Keratinocyte (primary cell): ENCODE data around the gene FNDC3B. TPM values are rescaled to one million over a fixed set of nuclear protein-coding genes. Genes with fewer than 3 reads are reported as not detected.

Source experiments
- DNase-seq: peaks from one replicate; pipeline ENCODE4 v3.0.0-alpha.2; 2011; ENCODE audit warnings: low read depth, missing footprints, low spot score
- FAIRE-seq: peaks from 2 replicates; lab custom pipeline; 2011; peaks lifted over from hg19 to GRCh38; lab: Jason Lieb, UNC
- H2AFZ ChIP-seq: 2 replicates; pipeline ENCODE4 v1.6.0; 2012; ENCODE audit warnings: low read length, control low read depth, inconsistent platforms; ENCODE audit not compliant: control insufficient read depth
- H3K27ac ChIP-seq: 2 replicates; pipeline ENCODE4 v1.5.1; 2011; ENCODE audit warnings: low read length; ENCODE audit not compliant: control insufficient read depth, insufficient read depth
- H3K27me3 ChIP-seq: 3 replicates; pipeline ENCODE4 v1.6.0; 2011; ENCODE audit warnings: low read length; ENCODE audit not compliant: control insufficient read depth, insufficient read depth; ENCODE audit errors: extremely low read depth
- H3K36me3 ChIP-seq, 2 experiments: 2 replicates in 1 of 2; 3 replicates in 1 of 2; pipeline ENCODE4 v1.5.1; 2011; ENCODE audit warnings: low read length in 2 of 2, mild to moderate bottlenecking in 1 of 2; ENCODE audit not compliant: control insufficient read depth in 2 of 2, insufficient read depth in 2 of 2; ENCODE audit errors: extremely low read depth in 1 of 2
- H3K4me1 ChIP-seq: 3 replicates; pipeline ENCODE4 v1.5.1; 2011; ENCODE audit warnings: low read length; ENCODE audit not compliant: control insufficient read depth, insufficient read depth; ENCODE audit errors: extremely low read depth
- H3K4me2 ChIP-seq: 3 replicates; pipeline ENCODE4 v1.6.0; 2011; ENCODE audit warnings: low read depth, low read length; ENCODE audit not compliant: control insufficient read depth, insufficient read depth; ENCODE audit errors: extremely low read depth
- H3K4me3 ChIP-seq, 3 experiments: fragments of 200-600 bp in 1 of 3; sonication (generic) in 1 of 3; 2 replicates in 2 of 3; 3 replicates in 1 of 3; pipeline ENCODE4 v1.5.1; 2011 to 2016; ENCODE audit warnings: low read length in 3 of 3, mild to moderate bottlenecking in 3 of 3, control low read depth in 2 of 3, inconsistent platforms in 1 of 3, low read depth in 1 of 3, mixed read lengths in 1 of 3, mixed run types in 1 of 3, moderate library complexity in 1 of 3; ENCODE audit not compliant: control insufficient read depth in 2 of 3, insufficient read depth in 2 of 3; ENCODE audit errors: extremely low read depth in 1 of 3
- H3K79me2 ChIP-seq: 2 replicates; pipeline ENCODE4 v1.6.0; 2012; ENCODE audit warnings: low read length; ENCODE audit not compliant: control insufficient read depth, insufficient read depth
- H3K9ac ChIP-seq: 3 replicates; pipeline ENCODE4 v1.6.0; 2011; ENCODE audit warnings: low read length; ENCODE audit not compliant: control insufficient read depth, insufficient read depth; ENCODE audit errors: extremely low read depth
- H3K9me1 ChIP-seq: 3 replicates; pipeline ENCODE4 v1.6.0; 2011; ENCODE audit warnings: low read length; ENCODE audit not compliant: control insufficient read depth, insufficient read depth; ENCODE audit errors: extremely low read depth
- H3K9me3 ChIP-seq: 2 replicates; pipeline ENCODE4 v1.5.1; 2012; ENCODE audit warnings: low read depth, low read length; ENCODE audit not compliant: control insufficient read depth
- H4K20me1 ChIP-seq: 3 replicates; pipeline ENCODE4 v1.6.0; 2011; ENCODE audit warnings: low read length; ENCODE audit not compliant: control insufficient read depth, insufficient read depth; ENCODE audit errors: extremely low read depth
- EZH2 ChIP-seq: IDR thresholded peaks from one replicate; pipeline ENCODE4 v1.6.1; 2012; ENCODE audit warnings: inconsistent platforms, mild to moderate bottlenecking, low read length, moderate library complexity
- dilution Hi-C: fragments of 300-500 bp; cut with MboI; formaldehyde crosslinking; loops from one replicate; pipeline ENCODE4 v1.7.0; 2020; ENCODE audit warnings: low sequenced_read_pairs; ENCODE audit not compliant: extremely low pct_ligation_motif_present
- polyA plus RNA-seq, 5 experiments: library from polyadenylated mRNA; depleted of rRNA in 3 of 5; stranded (reverse) in 3 of 5; stranded (forward) in 1 of 5; unstranded in 1 of 5; fragments of >200 nt; gene quantifications; 1 replicate in 1 of 5; 2 replicates in 3 of 5; 3 replicates in 1 of 5; pipeline versions ENCODE4 v1.2.1 to v1.2.3, GENCODE V29; 2011 to 2012; ENCODE audit warnings: missing spikeins in 2 of 5, low read depth in 1 of 5, low replicate concordance in 1 of 5
- TF ChIP-seq, protein P1 (sequence below), 3 experiments: IDR thresholded peaks in 1 of 3; conservative IDR thresholded peaks in 1 of 3; optimal IDR thresholded peaks in 1 of 3; 2 replicates in 2 of 3; 3 replicates in 1 of 3; pipeline versions ENCODE3 to v1.5.1; 2011; ENCODE audit warnings: low read length in 3 of 3, mild to moderate bottlenecking in 3 of 3, moderate library complexity in 2 of 3, control low read depth in 1 of 3, inconsistent platforms in 1 of 3; ENCODE audit not compliant: insufficient read depth in 2 of 3; ENCODE audit errors: extremely low read depth in 1 of 3

The FNDC3B gene
- polyA plus RNA-seq, 1 donor (not counting 4 experiments of a cell fraction or from before 2014, with no cell fraction given), result 31.4 TPM

DNA sequence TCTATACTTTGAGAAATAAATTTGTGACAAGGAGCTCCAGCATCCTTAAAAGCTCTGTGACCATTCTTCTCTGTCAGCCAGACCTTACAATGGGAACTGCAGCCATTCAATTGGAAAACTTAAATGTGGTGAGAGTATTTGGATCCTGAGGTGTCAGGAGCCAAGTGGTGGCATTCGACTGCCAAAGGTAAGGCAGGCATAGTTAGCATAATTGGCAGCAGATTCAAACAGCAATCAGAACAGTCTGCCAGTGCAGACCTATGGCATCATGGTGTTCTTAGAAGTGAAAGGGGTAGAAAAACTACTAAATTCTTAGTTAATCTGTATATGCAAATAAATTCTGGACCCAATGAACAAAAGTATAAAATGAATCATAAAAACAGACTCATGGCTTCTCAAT, 18.2 kb upstream of the FNDC3B start:
- Histone ChIP-seq H3K9me3 (no peaks in the 10 kb centered on the region), H3K36me3 (no peaks in the 10 kb centered on the region), H2AFZ (no peak overlapping the region), H3K4me2 (no peak overlapping the region), H3K27ac (no peak overlapping the region), H3K79me2 (no peaks in the 10 kb centered on the region), H3K4me1 (no peaks in the 10 kb centered on the region), H3K27me3 (no peaks in the 10 kb centered on the region), H3K4me3 (no peak overlapping the region), H3K9ac (no peak overlapping the region), H4K20me1 (no peaks in the 10 kb centered on the region), H3K9me1 (no peaks in the 10 kb centered on the region)
- dilution Hi-C loops, result no loop called here
- DNase-seq (no peak), FAIRE-seq (no peak)
- TF ChIP-seq EZH2, result no peak
- TF ChIP-seq, protein P1, sequence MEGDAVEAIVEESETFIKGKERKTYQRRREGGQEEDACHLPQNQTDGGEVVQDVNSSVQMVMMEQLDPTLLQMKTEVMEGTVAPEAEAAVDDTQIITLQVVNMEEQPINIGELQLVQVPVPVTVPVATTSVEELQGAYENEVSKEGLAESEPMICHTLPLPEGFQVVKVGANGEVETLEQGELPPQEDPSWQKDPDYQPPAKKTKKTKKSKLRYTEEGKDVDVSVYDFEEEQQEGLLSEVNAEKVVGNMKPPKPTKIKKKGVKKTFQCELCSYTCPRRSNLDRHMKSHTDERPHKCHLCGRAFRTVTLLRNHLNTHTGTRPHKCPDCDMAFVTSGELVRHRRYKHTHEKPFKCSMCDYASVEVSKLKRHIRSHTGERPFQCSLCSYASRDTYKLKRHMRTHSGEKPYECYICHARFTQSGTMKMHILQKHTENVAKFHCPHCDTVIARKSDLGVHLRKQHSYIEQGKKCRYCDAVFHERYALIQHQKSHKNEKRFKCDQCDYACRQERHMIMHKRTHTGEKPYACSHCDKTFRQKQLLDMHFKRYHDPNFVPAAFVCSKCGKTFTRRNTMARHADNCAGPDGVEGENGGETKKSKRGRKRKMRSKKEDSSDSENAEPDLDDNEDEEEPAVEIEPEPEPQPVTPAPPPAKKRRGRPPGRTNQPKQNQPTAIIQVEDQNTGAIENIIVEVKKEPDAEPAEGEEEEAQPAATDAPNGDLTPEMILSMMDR (optimal IDR thresholded peaks at IDR 0.05 in 1 of 3, IDR thresholded peaks at IDR 0.05 in 1 of 3, conservative IDR thresholded peaks at IDR 0.05 in 1 of 3; ENCODE audit: extremely low read depth in 1 of 3, insufficient read depth in 2 of 3, low read length in 3 of 3), result no peak

DNA sequence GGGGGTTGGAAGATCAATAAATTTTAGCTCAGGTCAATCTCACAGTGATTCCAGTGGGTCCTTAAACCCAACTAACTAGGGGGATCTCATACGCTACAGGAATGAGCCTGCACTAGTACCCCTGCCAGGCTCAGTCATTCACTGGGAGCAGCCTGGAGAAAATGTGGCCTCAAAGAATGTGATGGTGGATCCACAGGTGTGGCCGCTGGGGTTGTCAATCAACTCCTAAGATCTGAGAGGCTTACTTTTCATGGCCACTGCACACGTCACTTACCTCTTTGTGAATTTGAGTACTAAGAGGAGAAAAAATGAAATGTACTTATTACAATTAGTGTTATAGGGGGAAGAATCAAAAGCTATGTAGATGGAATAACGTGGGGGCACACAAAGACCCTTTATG, 17.5 kb upstream of the FNDC3B start:
- Histone ChIP-seq H3K27ac (no peak overlapping the region), H3K4me2 (no peak overlapping the region), H3K36me3 (no peaks in the 10 kb centered on the region), H3K4me1 (no peaks in the 10 kb centered on the region), H4K20me1 (no peaks in the 10 kb centered on the region), H3K9me3 (no peaks in the 10 kb centered on the region), H3K9ac (no peak overlapping the region), H3K79me2 (no peaks in the 10 kb centered on the region), H3K27me3 (no peaks in the 10 kb centered on the region), H3K4me3 (no peak overlapping the region), H3K9me1 (no peaks in the 10 kb centered on the region), H2AFZ (no peak overlapping the region)
- TF ChIP-seq, protein P1 (optimal IDR thresholded peaks at IDR 0.05 in 1 of 3, IDR thresholded peaks at IDR 0.05 in 1 of 3, conservative IDR thresholded peaks at IDR 0.05 in 1 of 3; ENCODE audit: extremely low read depth in 1 of 3, insufficient read depth in 2 of 3, low read length in 3 of 3), result no peak
- DNase-seq (no peak), FAIRE-seq (no peak)
- dilution Hi-C loops, result no loop called here
